IMR-90 (cell line): ENCODE data around the gene CCDC30. TPM values are rescaled to one million over a fixed set of nuclear protein-coding genes. Genes with fewer than 3 reads are reported as not detected.

Source experiments
- ATAC-seq: fragments of 200-7000 bp; cut with Tn5 transposase; 2 replicates; pipeline ENCODE4 v1.9.1; 2020; ENCODE audit warnings: low read depth, mild to moderate bottlenecking, moderate library complexity
- BruUV-seq: library from RNA; stranded (reverse); fragments of 400-500 nt; replicated peaks from 2 replicates; lab custom pipeline; 2021; lab: Mats Ljungman, UMichigan
- CTCF ChIA-PET: fragments of 300-600 bp; formaldehyde crosslinking; extraction: SDS; loops from one replicate; lab custom pipeline; 2021; ENCODE audit warnings: antibody characterized with exemption; lab: Yijun Ruan, JAX
- POLR2A ChIA-PET: fragments of 300-600 bp; sonication (Branson Sonifier 250); formaldehyde crosslinking; loops from one replicate; lab custom pipeline; 2022; ENCODE audit warnings: antibody characterized with exemption; ENCODE audit not compliant: unreplicated experiment; lab: Charles Lee
- DNase-seq: peaks from one replicate; pipeline ENCODE4 v3.0.0; 2013
- H2AFZ ChIP-seq: replicated peaks from 2 replicates; pipeline ENCODE3; 2013; ENCODE audit warnings: low read length, mild to moderate bottlenecking; ENCODE audit not compliant: poor library complexity
- H2AK5ac ChIP-seq: 2 replicates; pipeline ENCODE4 v1.6.1; 2013; ENCODE audit warnings: low read depth, low read length, inconsistent platforms
- H2AK9ac ChIP-seq: replicated peaks from 2 replicates; pipeline ENCODE3; 2013; ENCODE audit warnings: mild to moderate bottlenecking, low read depth, low read length, moderate library complexity; ENCODE audit not compliant: poor library complexity
- H2BK120ac ChIP-seq: 2 replicates; pipeline ENCODE4 v1.6.1; 2013; ENCODE audit warnings: low read depth, low read length, inconsistent platforms
- H2BK15ac ChIP-seq: 3 replicates; pipeline ENCODE4 v1.6.1; 2013; ENCODE audit warnings: low read depth, low read length, inconsistent platforms
- H2BK20ac ChIP-seq: 2 replicates; pipeline ENCODE4 v1.6.1; 2013; ENCODE audit warnings: low read depth, mild to moderate bottlenecking, inconsistent platforms, low read length, moderate library complexity
- H2BK5ac ChIP-seq: 2 replicates; pipeline ENCODE4 v1.6.1; 2013; ENCODE audit warnings: mild to moderate bottlenecking, low read depth, low read length, inconsistent platforms; ENCODE audit not compliant: poor library complexity, severe bottlenecking
- H3K14ac ChIP-seq: replicated peaks from 2 replicates; pipeline ENCODE4 v1.6.1; 2013; ENCODE audit warnings: low read depth, low read length, inconsistent platforms
- H3K18ac ChIP-seq: 2 replicates; pipeline ENCODE4 v1.6.1; 2013; ENCODE audit warnings: low read depth, low read length, control low read depth
- H3K23ac ChIP-seq: 2 replicates; pipeline ENCODE4 v1.6.1; 2013; ENCODE audit warnings: low read depth, low read length, inconsistent platforms
- H3K27ac ChIP-seq: 2 replicates; pipeline ENCODE4 v1.5.1; 2013; ENCODE audit warnings: mild to moderate bottlenecking, control low read depth, low read length; ENCODE audit not compliant: insufficient read depth
- H3K27me3 ChIP-seq: 2 replicates; pipeline ENCODE4 v1.6.1; 2013; ENCODE audit warnings: low read length; ENCODE audit not compliant: control insufficient read depth, insufficient read depth
- H3K36me3 ChIP-seq: 2 replicates; pipeline ENCODE4 v1.6.1; 2013; ENCODE audit warnings: low read length, mixed read lengths; ENCODE audit not compliant: control insufficient read depth, insufficient read depth
- H3K4ac ChIP-seq: 2 replicates; pipeline ENCODE4 v1.6.1; 2013; ENCODE audit warnings: low read depth, low read length, inconsistent platforms
- H3K4me1 ChIP-seq: 2 replicates; pipeline ENCODE4 v1.6.1; 2013; ENCODE audit warnings: low read length, mixed read lengths; ENCODE audit not compliant: control insufficient read depth, insufficient read depth
- H3K4me2 ChIP-seq: 2 replicates; pipeline ENCODE4 v1.6.1; 2013; ENCODE audit warnings: low read depth, mild to moderate bottlenecking, control low read depth, low read length, moderate library complexity
- H3K4me3 ChIP-seq: 2 replicates; pipeline ENCODE4 v1.5.1; 2013; ENCODE audit warnings: low read depth, mild to moderate bottlenecking, control low read depth, low read length, moderate library complexity; ENCODE audit not compliant: insufficient read depth
- H3K56ac ChIP-seq: 2 replicates; pipeline ENCODE4 v1.6.1; 2013; ENCODE audit warnings: low read length, inconsistent platforms; ENCODE audit not compliant: insufficient read depth; ENCODE audit errors: extremely low read depth
- H3K79me1 ChIP-seq, 2 experiments: 2 replicates each; pipeline ENCODE4 v1.6.1; 2013; ENCODE audit warnings: low read length in 2 of 2, inconsistent platforms in 1 of 2, low read depth in 1 of 2
- H3K9ac ChIP-seq: 2 replicates; pipeline ENCODE4 v1.6.1; 2013; ENCODE audit warnings: low read depth, low read length, control low read depth
- H3K9me1 ChIP-seq: 2 replicates; pipeline ENCODE4 v1.6.1; 2013; ENCODE audit warnings: low read length, inconsistent platforms; ENCODE audit not compliant: insufficient read depth
- H3K9me3 ChIP-seq: 2 replicates; pipeline ENCODE4 v1.6.1; 2013; ENCODE audit warnings: low read length; ENCODE audit not compliant: control insufficient read depth, insufficient read depth
- H4K20me1 ChIP-seq: 2 replicates; pipeline ENCODE4 v1.6.1; 2013; ENCODE audit warnings: low read length, inconsistent platforms; ENCODE audit not compliant: insufficient read depth
- H4K5ac ChIP-seq: 2 replicates; pipeline ENCODE4 v1.6.1; 2013; ENCODE audit warnings: mild to moderate bottlenecking, low read depth, low read length, control low read depth
- H4K8ac ChIP-seq, 2 experiments: 2 replicates each; pipeline ENCODE4 v1.6.1; 2013; ENCODE audit warnings: low read depth in 2 of 2, low read length in 2 of 2, control low read depth in 1 of 2, inconsistent platforms in 1 of 2
- H4K91ac ChIP-seq: 2 replicates; pipeline ENCODE4 v1.6.1; 2013; ENCODE audit warnings: low read depth, low read length, inconsistent platforms; ENCODE audit not compliant: insufficient read depth
- BHLHE40 ChIP-seq: fragments of 150-350 bp; IDR thresholded peaks from 2 replicates; pipeline ENCODE4 v1.6.1; 2016; ENCODE audit warnings: mild to moderate bottlenecking, low read depth, low read length
- CEBPB ChIP-seq: IDR thresholded peaks from 2 replicates; pipeline ENCODE4 v1.6.1; 2012; ENCODE audit warnings: low read depth, low read length, improper control_type of control experiment
- FOS ChIP-seq: fragments of 150-350 bp; IDR thresholded peaks from 2 replicates; pipeline ENCODE4 v1.6.1; 2016; ENCODE audit warnings: low read depth, low read length
- MAZ ChIP-seq: IDR thresholded peaks from 2 replicates; pipeline ENCODE4 v1.6.1; 2012; ENCODE audit warnings: low read depth, mild to moderate bottlenecking, low read length, improper control_type of control experiment, moderate library complexity, borderline replicate concordance
- MXI1 ChIP-seq: IDR thresholded peaks from 2 replicates; pipeline ENCODE4 v1.6.1; 2012; ENCODE audit warnings: low read depth, mild to moderate bottlenecking, low read length, moderate library complexity, borderline replicate concordance
- RCOR1 ChIP-seq: IDR thresholded peaks from 2 replicates; pipeline ENCODE4 v1.6.1; 2012; ENCODE audit warnings: mild to moderate bottlenecking, low read length, improper control_type of control experiment; ENCODE audit not compliant: insufficient replicate concordance
- RFX5 ChIP-seq: IDR thresholded peaks from 2 replicates; pipeline ENCODE4 v1.8.0; 2012; ENCODE audit warnings: low read depth, mild to moderate bottlenecking, low read length, moderate library complexity
- WGBS, 2 experiments: methylation state at CpG; one replicate each; pipeline versions ENCODE4 v1.1.5 to v1.1.7; 2013; ENCODE audit warnings: missing lambda C conversion rate in 2 of 2; ENCODE audit not compliant: insufficient read length in 1 of 2; ENCODE audit errors: extremely low coverage in 2 of 2; 5-methylcytosine and 5-hydroxymethylcytosine counted together
- dilution Hi-C: fragments of 300-500 bp; cut with HindIII; formaldehyde crosslinking; loops from one replicate; pipeline ENCODE4 v1.14.3; 2018; ENCODE audit warnings: low sequenced_read_pairs; ENCODE audit not compliant: unreplicated experiment
- in situ Hi-C: fragments of 300-500 bp; cut with MboI; formaldehyde crosslinking; loops from 3 replicates; pipeline ENCODE4 v1.14.3; 2019; ENCODE audit warnings: low sequenced_read_pairs, inconsistent platforms, mixed read lengths
- intact Hi-C: fragments of 100-400 bp; cut with micrococcal nuclease; formaldehyde crosslinking; loops from 2 replicates; pipeline ENCODE4 v1.10.0; 2022
- polyA plus RNA-seq, 3 experiments: library from polyadenylated mRNA; depleted of rRNA; stranded (reverse); fragments of >200 nt; gene quantifications; 2 replicates each; pipeline ENCODE4 v1.2.3, GENCODE V29; 2012; ENCODE audit warnings: low replicate concordance in 1 of 3
- total RNA-seq: library from RNA; depleted of rRNA; stranded (reverse); fragments of >200 nt; gene quantifications from 2 replicates; pipeline ENCODE4 v1.2.3, GENCODE V29; 2012

Gene CCDC30
- total and polyA plus RNA-seq, 2 of the 4 experiments (the other 2 are of a cell fraction): 0.14 to 0.18 TPM

DNA sequence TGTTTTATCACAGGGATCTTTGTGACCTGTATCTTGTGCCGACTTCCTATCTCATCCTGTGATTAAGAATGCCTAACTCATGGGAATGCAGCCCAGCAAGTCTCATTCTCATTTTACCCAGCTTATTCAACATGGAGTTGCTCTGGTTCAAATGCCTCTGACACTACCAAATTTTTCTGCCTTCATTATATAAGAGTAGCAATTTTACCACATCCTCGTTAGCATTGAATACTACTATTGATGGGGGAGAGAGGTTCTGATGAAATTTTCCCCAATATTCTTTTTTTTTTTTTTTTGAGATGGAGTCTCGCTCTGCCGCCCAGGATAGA lies 150.7 kb downstream of the CCDC30 start:
- Histone ChIP-seq H3K4me1 (no peaks in the 10 kb centered on the region), H3K18ac (no peak overlapping the region), H2AFZ (no peak overlapping the region), H3K9ac (no peak overlapping the region), H3K4me2 (no peak overlapping the region), H3K14ac (no peak overlapping the region), H4K20me1 (no peaks in the 10 kb centered on the region), H2BK120ac (no peak overlapping the region), H4K8ac (no peak overlapping the region), H2AK5ac (no peak overlapping the region), H2AK9ac (no peak overlapping the region), H3K79me1 (no peaks in the 10 kb centered on the region), H3K27me3 (peaks cover 2% of the 10 kb centered on the region; the same call in 1 of the 2 replicates), H3K27ac (no peak overlapping the region), H3K4ac (no peak overlapping the region), H3K4me3 (no peak overlapping the region), H2BK5ac (no peak overlapping the region), H4K91ac (no peak overlapping the region), H2BK15ac (no peak overlapping the region), H3K9me1 (no peaks in the 10 kb centered on the region), H2BK20ac (no peak overlapping the region), H3K23ac (no peak overlapping the region), H4K5ac (no peak overlapping the region), H3K36me3 (no peaks in the 10 kb centered on the region), H3K56ac (no peak overlapping the region), H3K9me3 (no peaks in the 10 kb centered on the region)
- POLR2A ChIA-PET: no interaction called here
- ATAC-seq (no peak), DNase-seq (no peak)
- no TSS peak for BruUV-seq
- no CpG with 5 or more reads among the region's 4 CpGs for WGBS, 2 experiments
- in situ Hi-C loops (no loop called here), dilution Hi-C loops (no loop called here), intact Hi-C loops (no loop called here)
- TF ChIP-seq BHLHE40 (no peak), FOS (no peak), MXI1 (no peak), CEBPB (no peak), RFX5 (no peak), RCOR1 (no peak), MAZ (no peak)
- CTCF ChIA-PET: interaction anchor here (0.6 to 0.7 kb wide), 2 partner anchors 86 to 269 kb away, joined by 4 to 5 read pairs; no protein-coding TSS in a partner anchor
